RPMI8226 (cell line): ENCODE measurements around the gene MACROH2A1.

Source experiments
- DNase-seq: peaks from one replicate; pipeline ENCODE4 v3.0.0-alpha.2; 2015

MACROH2A1 gene

DNA sequence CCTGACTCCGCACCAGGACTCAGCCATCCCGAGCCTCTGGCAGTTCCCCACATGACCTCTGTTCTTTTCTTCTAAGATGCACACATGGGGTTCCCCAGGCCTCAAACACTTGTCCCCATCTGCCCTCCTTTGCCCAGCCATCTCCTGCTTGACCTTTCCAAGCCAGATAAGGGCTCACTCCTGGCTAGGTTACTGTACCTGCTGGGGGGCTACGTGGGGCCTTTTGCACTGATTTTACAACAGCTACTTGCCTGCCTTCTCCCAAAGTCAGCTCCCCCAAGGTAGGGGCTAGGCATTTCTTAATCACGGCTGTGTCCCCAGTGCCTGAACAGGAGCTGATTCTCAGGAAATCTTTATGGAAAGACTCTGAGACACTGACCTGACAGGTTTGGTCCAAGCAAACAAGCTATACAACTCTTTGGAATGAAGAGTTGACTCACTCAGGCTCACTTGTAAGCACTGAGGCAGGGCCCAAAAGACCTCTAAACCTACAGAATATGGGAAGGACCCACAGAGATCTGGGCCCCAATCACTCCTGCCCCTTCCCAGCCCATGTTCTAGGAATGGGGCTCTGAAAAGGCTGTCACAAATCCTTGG is 2.5 kb downstream of the MACROH2A1 start:
- no peak for DNase-seq

DNA sequence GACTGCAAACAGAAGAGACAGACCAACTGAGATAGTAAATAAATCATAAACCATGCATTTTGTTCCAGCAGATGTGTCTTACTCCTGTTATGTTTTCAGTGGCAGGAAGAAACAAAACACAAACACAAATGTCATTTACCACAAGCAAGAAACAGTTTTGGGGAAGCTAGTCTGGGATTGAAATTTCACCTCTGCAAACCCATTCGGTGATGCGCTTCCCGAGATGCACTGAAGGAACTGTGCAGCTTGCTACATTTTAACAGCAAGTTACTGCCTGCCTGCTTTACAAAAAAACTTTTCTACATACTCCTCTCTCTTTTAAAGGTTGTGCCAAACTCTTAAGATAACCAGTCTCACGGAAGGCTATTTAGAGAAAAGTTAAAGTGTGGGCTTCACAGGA is 3.2 kb downstream of the MACROH2A1 start:
- no peak for DNase-seq

DNA sequence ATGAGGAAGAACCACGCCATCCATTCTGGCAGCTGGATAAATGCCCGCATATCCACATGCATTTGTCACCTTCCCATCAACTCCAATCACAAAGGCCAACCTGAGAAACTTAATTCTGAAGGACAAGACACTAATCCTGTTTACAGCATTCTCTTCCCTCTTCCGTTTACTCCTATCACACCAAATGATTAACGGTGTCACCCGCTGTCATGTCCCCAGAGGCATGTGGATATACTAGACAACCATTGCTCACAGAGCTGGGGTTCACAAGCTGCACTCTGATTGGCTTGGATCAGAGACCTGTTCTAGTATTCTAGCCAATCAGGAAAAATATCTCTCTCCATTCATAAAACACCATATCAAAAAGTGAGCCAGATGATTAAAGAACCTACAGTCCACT is 3.6 kb downstream of the MACROH2A1 start:
- DNase-seq: no peak

DNA sequence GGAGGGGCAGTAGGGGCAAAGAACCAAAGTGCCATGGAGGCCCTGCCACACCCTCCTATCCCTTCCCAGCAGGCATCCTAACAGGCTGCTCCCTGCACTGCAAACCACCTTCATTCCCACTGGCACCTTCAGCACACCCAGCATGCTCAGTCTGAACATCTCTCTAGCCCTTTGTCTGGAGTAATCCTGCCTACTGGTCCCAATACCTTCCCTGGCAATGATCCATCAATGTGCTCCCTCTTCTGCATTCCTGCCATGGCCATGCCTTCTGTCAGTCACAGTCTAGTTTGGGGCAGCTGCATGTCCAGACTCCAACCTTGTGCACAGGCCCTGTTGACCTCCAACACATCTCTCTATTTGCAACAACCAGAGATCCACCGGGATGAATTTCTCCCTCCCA is 4.9 kb downstream of the MACROH2A1 start:
- no peak for DNase-seq

DNA sequence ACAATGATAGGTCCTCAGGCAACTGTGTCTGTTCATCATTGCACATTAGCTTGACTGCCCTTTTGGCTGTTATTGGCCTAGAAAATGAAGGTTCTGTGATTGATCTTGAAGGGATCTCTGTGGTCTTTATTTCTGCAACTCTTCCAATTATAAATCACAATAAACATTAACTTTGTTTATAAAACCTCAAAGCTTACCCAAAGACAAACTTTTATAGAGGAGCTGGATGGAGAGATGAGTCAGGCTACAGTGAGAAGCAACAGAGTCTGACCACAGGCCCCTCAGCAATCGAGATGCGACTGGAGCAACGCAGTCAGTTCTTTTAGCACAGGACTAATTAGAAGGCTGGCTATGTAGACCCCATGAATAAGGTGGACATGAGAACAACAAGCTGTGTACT is 5.3 kb downstream of the MACROH2A1 start:
- no peak for DNase-seq

DNA sequence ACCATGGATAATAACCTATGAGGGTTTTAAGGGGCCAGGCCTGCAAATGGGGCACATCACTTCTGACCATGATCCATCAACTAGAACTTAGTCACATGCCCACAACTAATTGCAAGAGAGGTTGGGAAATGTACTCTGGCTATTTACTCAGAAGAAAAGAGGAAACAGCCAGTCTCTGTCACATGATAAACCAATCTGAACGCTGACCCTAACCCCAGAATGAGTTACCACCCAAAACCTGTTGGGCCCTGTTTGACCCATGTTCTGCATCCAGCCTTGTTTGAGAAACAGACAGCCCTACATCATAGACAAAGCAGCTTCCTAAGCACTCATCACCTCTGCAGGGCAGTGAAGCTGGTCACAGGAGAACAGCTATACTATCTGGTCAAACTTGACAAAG is 5.8 kb downstream of the MACROH2A1 start:
- no peak for DNase-seq

DNA sequence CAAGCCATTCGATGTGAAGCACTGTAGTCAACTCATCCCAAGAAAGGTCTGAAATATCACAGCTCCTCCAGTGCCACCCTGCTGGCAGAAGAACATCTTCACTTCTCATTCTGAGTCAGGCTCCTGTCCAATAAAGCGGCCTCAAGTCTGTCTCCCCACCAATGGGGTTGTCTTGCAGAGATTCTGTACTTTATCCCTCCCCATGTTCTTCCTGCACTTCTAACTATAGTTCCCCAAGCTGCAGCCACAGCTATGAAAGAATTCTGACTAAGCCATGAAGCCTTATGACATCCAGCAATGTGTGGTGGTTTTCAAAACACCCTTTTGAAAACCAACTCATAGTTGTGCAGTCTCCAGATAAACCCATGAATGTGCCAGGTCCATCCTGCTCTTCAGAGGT is 6.8 kb downstream of the MACROH2A1 start:
- DNase-seq: no peak

DNA sequence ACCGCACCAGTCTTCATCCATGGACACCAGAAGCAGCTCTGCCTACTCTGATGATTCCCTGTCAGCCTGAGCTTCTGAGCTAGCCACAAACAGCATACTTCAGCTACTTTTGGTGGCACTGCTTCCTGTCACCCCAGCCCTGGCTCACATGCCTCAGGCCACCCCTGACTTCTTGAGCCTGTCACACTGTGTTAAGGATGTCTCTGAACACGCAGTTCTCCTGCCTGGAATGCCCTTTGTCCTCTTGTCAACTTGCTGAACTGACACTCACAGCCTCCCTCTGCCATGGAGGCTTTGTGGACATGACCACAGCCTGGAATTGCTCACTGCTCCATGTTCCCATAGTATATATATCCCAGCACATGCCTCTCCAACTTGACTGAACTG is 7.2 kb downstream of the MACROH2A1 start:
- DNase-seq: no peak

DNA sequence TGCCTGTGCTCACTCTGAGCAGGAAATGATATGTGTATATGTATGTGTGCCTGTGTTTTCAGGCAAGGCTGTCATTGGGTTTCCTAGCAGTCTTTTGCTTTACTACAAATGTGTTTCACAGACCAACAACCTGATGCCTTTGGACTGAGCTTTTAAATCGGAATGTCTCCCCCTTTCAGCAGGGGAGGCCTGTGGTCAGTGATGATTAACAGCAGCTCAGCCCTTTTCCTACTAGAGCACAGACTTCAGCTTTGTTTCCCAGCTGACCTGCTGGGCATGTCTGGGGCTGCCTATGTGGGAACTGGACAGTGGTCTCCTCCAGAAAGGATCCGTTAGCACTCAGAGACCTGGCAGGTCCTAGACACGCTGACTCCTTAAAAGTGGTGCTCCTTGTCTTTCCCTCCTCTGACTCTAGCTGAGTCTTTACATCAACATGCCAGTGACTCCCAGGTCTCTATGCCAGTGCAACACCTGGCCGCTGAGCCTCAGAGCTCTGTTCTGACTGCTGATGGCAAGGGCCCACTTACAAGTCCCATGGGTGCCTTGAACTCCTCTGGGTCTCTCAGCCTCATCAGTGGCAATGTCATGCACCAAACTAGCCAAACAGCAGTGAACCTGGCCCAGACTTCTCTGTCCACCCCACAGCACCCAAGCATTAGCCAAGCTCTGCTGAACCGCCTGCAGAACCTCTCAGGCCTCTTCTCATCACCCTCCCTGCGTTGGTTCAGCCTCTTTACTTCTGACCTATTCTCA is 7.7 kb downstream of the MACROH2A1 start:
- no peak for DNase-seq

DNA sequence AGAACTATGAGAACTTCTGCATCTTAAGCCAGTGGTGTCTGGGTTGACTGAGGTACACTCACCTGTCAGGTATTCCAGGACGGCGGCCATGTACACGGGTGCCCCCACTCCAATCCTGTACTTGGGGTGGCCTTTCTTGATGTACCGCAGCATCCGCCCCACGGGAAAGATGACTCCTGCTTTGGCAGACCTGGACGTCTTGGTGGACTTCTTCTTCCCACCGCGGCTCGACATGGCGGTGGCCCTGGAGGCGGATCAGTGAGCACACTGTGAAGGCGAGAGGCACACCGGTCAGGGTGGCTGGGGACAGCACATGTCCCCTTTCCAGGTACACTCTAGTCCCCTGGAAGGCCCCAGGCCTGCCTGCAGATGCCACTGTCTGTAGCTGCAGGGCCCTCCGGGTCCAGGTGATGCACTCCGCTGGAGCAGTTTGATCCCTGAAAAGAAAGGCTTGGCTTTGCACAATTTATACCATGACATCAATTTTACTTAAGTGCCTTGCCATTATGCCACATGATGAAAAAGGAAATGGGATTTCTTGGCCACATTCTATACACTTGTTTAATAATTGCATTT is 10.1 kb downstream of the MACROH2A1 start:
- DNase-seq: no peak

DNA sequence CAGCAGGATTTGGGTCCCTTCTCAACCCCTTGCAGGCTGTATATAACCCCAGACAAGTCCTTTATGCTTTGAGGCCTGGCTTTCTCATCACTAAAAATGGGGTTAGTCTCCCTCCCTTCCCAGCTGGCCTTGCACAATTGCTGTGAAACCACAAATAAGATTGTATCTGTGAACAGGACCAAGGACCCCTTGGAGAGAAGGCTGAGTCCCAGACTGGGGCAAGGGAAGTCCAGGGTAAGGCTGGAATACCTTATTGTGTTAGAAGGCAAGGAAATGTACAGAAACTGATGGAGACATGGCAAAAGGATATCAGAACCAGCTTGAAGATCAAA is 11.4 kb downstream of the MACROH2A1 start:
- no peak for DNase-seq

DNA sequence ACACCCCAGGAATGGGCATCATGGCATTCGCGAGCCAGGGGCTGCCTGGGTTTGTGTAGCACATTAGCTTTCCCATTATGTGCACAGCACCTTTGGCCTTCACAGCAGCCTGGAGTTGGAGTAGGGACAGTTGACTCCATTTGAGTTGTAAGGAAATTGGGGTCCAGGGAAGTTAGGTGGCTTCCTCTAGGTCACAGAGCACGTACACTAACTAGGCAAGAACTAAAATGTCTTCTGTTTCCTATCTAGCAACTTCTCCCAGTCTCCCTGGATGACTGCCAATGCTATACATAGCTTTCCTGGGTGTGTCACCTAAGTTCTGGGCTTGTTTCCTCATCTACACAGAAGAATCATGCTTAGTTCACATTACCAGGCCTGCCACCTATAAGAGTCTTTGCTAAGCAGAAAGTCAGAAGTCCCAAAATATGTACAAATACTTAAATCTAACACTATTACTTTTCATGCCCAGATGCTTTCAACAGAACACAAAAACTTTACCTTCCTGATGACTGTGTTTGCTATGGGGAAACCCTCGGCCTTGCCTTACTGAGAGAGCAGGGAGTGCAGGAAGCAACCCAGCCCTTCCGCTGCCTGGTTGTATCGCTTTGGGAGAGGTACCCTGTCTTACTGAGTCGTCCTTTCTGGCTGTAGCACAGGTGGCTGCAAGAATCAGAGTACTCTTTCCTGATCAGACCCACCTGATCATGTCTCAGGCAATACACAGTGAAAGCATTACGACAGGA is 12.0 kb downstream of the MACROH2A1 start:
- DNase-seq: peak; percentile 88

DNA sequence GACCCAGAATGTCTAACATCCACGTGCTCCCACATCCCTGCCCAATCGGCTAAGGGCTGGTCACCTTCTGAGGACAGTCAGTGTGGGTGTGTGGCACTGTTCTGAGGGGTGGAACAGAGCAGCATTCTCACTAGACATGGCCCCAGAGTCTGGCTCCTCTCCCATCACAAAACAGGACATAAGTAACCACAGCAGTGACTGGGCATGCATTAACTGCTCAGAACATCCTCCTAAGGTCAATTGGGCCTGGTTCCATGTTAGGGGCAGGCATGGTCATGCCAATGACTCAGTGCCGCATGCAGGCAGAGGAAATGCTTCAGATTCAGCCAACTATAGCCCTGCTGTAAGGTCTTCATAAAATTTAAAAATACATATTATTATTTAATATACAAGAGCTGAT is 12.9 kb downstream of the MACROH2A1 start:
- no peak for DNase-seq

DNA sequence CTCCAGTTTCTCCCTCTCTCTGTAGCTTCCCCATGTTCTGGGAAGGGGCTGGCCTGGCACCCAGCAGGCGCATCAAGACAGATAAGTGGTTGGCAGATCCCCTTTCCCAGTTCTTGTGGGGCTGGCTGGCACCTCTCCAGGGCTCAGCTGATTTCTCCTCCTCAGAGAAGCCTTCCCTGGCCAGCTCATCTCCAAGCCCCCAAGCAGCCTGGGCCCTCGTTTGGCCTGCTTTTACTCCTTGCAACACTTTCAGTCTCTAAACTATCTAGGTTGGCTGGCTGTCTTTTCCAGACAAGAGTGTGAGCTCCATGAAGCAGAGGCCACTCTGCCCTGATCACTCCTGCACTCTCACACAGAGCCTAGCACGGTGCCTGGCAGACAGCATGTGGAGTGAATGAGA is 13.5 kb downstream of the MACROH2A1 start:
- no peak for DNase-seq

DNA sequence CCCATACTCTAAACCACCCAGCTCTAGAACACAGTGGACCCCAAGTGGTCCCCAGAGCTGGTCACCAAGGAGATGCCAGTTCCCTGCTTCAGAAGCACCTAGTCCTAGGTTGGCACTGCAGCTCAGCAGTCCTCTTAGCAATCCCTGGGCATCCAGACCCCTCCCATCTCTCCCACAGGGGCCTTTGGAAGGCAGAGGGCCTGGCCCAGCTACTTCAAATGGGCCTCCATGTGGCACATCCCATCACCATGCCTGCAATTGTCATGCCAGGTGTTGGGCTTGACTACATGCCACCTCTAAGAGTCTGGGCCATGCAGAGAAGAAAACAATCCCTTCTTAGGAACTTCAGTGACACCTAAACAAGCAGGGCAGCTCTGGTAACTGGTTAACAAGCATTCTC is 14.1 kb downstream of the MACROH2A1 start:
- no peak for DNase-seq

DNA sequence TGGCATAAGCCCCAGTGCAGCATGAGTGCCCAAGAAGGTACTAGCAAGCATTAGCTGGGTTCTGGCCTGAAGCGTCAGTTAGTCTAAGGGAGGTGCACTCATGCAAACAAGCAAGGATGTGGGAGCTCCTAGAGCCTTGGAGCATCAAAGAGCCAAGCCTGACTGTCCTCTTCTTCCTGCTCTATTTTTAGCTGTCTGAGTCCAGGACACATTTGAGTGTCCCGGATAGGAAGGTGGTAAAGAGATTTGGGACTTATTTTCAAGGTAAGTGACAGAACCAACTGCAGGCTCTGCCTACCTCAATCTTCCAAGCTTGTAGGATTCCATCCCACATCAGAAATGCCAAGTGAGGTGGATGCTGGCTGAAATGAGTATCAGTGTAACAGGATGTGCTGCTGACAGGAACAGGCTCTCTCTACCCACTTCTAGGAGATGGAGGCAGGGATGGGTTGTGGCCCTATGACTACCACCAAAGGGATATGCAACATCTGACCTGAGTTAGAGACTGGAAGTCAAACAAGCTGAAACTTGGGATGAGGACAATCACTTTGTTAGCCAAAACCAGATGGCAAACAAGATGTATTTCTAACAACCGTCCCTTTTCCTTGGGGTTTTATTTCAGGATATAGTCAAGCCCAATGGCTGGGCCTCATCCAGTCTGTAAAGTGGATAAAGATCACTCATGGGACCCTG is 15.1 kb downstream of the MACROH2A1 start:
- DNase-seq: no peak

DNA sequence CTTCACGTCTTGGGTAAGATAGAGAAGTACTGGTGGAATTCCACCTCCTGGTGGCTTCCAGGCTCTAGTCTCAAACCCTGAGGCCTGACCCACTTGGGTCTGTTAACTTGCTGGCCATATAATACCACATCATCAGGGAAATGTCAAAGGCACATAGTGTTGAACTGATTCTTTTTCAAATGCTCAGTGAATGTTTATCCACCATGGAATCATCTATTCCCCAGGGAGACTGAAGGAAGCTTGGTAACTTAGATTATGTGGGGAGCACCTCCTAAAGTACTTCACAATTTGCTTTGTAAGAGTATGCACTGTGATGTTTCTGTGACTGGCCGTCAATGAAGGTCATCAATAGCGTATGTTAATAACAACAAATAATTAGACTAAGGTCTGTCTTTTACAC is 16.1 kb downstream of the MACROH2A1 start:
- no peak for DNase-seq

DNA sequence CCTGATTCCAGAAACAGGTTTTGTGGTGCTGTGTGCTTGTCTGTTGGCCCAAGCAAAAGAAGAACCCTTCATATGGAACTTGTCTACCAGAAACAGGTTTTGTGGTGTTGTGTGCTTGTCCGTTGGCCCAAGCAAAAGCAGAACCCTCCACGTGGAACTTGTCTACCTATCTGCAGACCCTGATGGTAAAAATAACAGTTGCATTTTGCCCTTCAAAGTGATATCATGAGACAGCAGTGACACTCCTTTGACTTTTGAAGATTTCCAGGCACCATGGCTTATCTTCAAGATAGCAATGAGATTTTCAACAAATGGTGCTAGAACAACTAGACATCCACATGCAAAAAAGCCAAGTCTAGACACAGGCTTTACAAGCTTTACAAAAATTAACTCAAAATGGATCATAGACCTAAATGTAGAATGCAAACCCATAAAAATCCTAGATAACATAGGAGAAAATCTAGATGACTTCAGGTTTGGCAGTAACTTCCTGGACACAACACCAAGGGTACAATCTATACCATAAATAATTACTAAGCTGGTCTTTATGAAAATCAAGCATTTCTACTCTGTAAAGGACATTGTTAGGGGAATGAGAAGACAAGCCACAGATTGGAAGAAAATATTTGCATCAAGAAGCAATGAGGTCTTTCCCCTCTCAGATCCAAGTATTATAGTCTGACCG is 16.8 kb downstream of the MACROH2A1 start:
- DNase-seq: no peak

DNA sequence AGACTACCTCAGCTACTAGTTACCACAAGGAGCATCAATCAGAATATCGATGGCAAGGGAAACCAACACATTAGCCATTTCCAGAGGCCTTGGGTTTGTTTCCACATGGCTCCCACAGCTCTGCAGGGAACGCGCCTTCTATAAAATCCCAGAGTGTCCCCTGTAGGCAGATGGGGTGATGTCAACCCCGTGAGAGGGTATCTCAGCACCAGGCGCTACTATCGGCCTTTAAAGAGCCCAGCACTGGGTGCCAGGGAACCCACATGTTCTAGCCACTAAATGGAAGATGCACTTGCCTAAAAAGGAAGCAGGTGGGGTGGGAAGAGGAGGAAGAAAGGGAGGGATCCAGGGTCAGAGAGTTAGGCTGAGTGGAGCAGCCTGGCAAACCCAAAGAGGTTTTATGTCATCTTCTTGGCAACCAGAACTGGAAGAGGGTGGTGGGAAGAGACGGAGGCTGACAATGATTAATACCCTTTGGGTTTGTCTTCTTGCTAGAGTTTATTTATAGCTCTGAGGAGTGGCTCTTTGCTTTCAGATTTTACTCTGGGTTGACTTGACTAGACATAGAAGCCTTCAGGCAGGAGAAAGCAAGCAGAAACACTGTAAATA is 19.9 kb downstream of the MACROH2A1 start:
- DNase-seq: no peak

DNA sequence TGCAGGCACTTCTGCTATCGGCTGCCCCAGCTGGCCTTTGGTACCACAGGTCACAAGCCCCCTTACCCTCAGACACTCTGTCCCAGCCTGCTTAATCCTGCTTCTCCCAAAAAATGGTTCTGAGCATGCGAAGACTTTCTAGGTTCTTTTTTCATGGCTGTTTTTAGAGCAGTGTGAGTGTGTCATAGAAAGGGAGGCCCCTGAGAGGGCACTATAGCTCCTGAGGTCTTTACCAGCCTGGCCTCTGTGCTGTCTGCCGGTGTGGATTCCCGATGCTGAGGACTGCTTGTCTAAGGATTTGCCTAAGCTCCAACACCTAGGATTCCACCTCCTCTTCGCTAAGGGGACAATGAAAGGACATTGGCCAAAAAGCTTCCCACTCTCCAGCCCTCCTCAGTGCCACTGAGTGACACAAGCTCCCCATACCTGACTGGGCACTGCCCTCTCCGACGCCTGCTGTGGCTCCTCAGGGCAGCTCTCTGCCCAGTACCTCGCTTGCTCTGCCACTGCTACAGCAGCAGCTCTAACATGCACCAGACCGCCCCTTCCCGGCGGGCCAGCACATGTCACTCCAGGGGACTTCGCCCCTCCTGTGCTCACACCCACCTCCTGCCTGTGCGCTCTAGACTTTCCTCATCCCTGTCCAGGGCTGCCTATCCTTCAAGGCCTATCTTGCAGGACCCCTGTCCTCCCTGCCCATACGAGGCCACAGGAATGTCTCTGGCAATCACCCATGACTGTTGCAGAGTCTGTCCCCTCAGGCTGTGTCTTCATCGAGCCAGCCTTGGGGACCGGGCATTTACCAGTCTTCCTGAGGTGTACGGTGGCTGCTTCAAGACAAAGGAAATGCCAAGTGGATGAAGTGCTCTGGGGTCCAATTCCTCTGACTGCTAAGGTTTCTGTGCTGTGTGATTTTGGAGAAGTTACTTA is 21.0 kb downstream of the MACROH2A1 start:
- no peak for DNase-seq

DNA sequence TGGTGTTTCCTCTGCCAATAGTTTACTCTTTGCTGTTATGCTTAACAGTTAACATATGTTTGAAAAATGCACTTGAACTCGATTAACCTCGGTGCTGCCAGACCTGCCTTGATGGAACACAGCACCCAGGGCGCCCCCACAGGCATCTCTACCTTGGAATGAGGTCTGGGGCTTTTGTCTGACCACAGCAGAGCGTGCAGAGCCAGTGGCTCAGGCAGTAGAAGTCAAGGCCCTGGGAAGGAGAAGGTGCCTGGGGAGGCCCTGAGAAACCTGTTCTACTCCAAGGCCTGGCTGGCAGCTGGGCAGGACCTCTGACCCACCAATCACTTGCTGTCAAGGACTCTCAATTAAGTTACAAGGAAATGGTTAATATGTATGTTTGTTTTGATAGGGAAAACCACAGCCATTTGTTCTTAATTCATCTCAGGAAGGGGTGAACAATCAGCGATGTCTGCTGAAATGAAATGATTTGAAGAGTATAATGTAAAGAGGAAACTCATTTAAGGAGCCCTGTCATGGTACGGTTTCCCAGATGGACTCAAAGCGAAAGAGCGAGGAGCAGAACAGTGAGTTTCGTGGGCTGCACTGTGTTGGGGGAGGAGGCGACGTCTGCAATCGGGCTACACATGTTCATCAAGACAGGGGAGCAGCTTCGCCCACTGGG is 21.9 kb downstream of the MACROH2A1 start:
- DNase-seq: no peak
